HepG2 (cell line): ENCODE data around the gene OSGIN1. TPM values are rescaled to one million over a fixed set of nuclear protein-coding genes. Genes with fewer than 3 reads are reported as not detected.

ENCODE experiments used
- MAFG ChIP-seq: sonication (generic); formaldehyde crosslinking; IDR thresholded peaks from 2 replicates; pipeline ENCODE4 v1.5.1; 2020; ENCODE audit warnings: mild to moderate bottlenecking, missing genetic modification reagents
- NR2F6 ChIP-seq, 2 experiments: IDR thresholded peaks; 2 replicates each; pipeline ENCODE4 v1.6.1; 2016; ENCODE audit warnings: antibody characterized with exemption in 1 of 2, mild to moderate bottlenecking in 1 of 2
- ZNF564 ChIP-seq: sonication (generic); formaldehyde crosslinking; IDR thresholded peaks from 2 replicates; pipeline ENCODE4 v1.8.1; 2023; ENCODE audit warnings: mild to moderate bottlenecking, missing genetic modification reagents
- ZNF598 ChIP-seq: sonication (generic); formaldehyde crosslinking; IDR thresholded peaks from 2 replicates; pipeline ENCODE4 v1.5.1; 2020; ENCODE audit warnings: mild to moderate bottlenecking, missing genetic modification reagents, borderline replicate concordance
- ZNF670 ChIP-seq: sonication (generic); formaldehyde crosslinking; IDR thresholded peaks from 2 replicates; pipeline ENCODE4 v1.8.0; 2022; ENCODE audit warnings: mild to moderate bottlenecking, missing genetic modification reagents, borderline replicate concordance
- ZNF724P ChIP-seq: sonication (generic); formaldehyde crosslinking; IDR thresholded peaks from 2 replicates; pipeline ENCODE4 v1.8.0; 2022; ENCODE audit warnings: missing genetic modification reagents, borderline replicate concordance
- ZNF775 ChIP-seq: sonication (generic); formaldehyde crosslinking; IDR thresholded peaks from 2 replicates; pipeline ENCODE4 v1.4.0; 2020; ENCODE audit warnings: missing genetic modification reagents, mild to moderate bottlenecking, moderate library complexity, borderline replicate concordance
- ZNF782 ChIP-seq: sonication (generic); formaldehyde crosslinking; IDR thresholded peaks from 2 replicates; pipeline ENCODE4 v1.4.0; 2020; ENCODE audit warnings: missing genetic modification reagents, mild to moderate bottlenecking, borderline replicate concordance
- polyA plus RNA-seq, 8 experiments: library from polyadenylated mRNA; depleted of rRNA in 3 of 8; stranded (reverse) in 7 of 8; unstranded in 1 of 8; fragments of >200 nt; fragmentation: Illumina TruSeq in 4 of 8; extraction: Trizol in 4 of 8; gene quantifications; 2 replicates each; pipeline versions ENCODE4 v1.2.1 to v1.2.3, GENCODE V29; 2011 to 2016; ENCODE audit warnings: low read depth in 4 of 8, missing spikeins in 1 of 8, mixed read lengths in 1 of 8; ENCODE audit not compliant: insufficient read depth in 1 of 8
- total RNA-seq, 5 experiments: library from RNA; depleted of rRNA; stranded (reverse); fragments of >200 nt; fragmentation: Illumina TruSeq; extraction: Trizol; gene quantifications; 2 replicates each; pipeline ENCODE4 v1.2.3, GENCODE V29; 2016; ENCODE audit warnings: low read depth in 1 of 5
- TF ChIP-seq, protein P1 (sequence below): IDR thresholded peaks from 2 replicates; pipeline ENCODE4 v1.6.1; 2018; ENCODE audit warnings: missing genetic modification reagents, mild to moderate bottlenecking, missing compliant biosample characterization
- TF ChIP-seq, protein P2 (sequence below): sonication (generic); formaldehyde crosslinking; IDR thresholded peaks from 2 replicates; pipeline ENCODE4 v1.8.1; 2022; ENCODE audit warnings: low read depth, mild to moderate bottlenecking, missing genetic modification reagents
- TF ChIP-seq, protein P3 (sequence below): IDR thresholded peaks from 2 replicates; pipeline ENCODE4 v1.6.1; 2016; ENCODE audit warnings: low read depth, missing genetic modification reagents, missing compliant biosample characterization
- TF ChIP-seq, protein P4 (sequence below): IDR thresholded peaks from 2 replicates; pipeline ENCODE4 v1.6.1; 2016
- TF ChIP-seq, protein P5 (sequence below): sonication (generic); formaldehyde crosslinking; IDR thresholded peaks from 2 replicates; pipeline ENCODE4 v1.4.0; 2020; ENCODE audit warnings: missing genetic modification reagents
- TF ChIP-seq, protein P6 (sequence below): IDR thresholded peaks from 2 replicates; pipeline ENCODE4 v1.6.1; 2016; ENCODE audit warnings: low read depth

OSGIN1 gene
- total and polyA plus RNA-seq, 2 of the 13 experiments (the other 11 are each of a cell fraction or from before 2014, with no cell fraction given), result 20.5 to 27.1 TPM

DNA sequence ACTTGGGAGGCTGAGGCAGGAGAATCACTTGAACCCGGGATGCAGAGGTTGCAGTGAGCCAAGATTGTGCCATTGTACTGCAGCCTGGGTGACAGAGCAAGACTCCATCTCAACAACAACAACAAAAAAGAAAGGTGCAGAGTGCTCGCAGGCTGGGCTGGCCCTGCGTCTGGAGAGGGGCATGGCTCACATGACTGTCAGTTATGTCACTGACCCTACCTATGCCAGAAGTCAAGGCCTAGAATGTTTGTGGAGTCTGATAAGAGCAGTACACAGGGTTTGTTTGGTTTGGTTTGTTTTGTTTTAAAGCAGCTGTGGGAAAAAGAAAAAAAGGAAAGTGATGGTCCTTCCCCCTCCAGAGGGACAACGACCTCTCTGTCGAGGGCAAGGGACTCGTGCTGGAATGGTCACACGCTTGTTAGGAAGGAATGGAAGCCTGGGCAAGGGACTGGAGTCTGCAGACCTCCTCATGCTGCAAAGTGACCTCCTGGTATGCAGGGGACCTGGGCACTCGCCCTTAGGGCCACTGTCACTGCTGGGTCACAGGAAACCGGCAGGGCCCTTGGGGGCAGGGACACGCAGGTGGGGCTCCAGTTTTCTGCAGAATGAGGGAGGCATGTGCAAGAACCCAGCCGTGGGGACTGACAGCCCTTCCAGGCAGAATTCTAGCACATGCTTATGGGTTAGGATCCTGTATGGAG lies 10.1 kb upstream of the OSGIN1 start (continued):
- TF ChIP-seq, protein P1, sequence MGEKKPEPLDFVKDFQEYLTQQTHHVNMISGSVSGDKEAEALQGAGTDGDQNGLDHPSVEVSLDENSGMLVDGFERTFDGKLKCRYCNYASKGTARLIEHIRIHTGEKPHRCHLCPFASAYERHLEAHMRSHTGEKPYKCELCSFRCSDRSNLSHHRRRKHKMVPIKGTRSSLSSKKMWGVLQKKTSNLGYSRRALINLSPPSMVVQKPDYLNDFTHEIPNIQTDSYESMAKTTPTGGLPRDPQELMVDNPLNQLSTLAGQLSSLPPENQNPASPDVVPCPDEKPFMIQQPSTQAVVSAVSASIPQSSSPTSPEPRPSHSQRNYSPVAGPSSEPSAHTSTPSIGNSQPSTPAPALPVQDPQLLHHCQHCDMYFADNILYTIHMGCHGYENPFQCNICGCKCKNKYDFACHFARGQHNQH (CRISPR knock-in tag), result peak; percentile 99
- TF ChIP-seq, protein P2, sequence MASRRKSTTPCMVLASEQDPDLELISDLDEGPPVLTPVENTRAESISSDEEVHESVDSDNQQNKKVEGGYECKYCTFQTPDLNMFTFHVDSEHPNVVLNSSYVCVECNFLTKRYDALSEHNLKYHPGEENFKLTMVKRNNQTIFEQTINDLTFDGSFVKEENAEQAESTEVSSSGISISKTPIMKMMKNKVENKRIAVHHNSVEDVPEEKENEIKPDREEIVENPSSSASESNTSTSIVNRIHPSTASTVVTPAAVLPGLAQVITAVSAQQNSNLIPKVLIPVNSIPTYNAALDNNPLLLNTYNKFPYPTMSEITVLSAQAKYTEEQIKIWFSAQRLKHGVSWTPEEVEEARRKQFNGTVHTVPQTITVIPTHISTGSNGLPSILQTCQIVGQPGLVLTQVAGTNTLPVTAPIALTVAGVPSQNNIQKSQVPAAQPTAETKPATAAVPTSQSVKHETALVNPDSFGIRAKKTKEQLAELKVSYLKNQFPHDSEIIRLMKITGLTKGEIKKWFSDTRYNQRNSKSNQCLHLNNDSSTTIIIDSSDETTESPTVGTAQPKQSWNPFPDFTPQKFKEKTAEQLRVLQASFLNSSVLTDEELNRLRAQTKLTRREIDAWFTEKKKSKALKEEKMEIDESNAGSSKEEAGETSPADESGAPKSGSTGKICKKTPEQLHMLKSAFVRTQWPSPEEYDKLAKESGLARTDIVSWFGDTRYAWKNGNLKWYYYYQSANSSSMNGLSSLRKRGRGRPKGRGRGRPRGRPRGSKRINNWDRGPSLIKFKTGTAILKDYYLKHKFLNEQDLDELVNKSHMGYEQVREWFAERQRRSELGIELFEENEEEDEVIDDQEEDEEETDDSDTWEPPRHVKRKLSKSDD (CRISPR knock-in tag), result peak; percentile 94
- peak; percentile 79; the same call in 1 of the 2 replicates for TF ChIP-seq ZNF724P (CRISPR knock-in tag)
- TF ChIP-seq ZNF775, result no peak
- TF ChIP-seq, protein P3, sequence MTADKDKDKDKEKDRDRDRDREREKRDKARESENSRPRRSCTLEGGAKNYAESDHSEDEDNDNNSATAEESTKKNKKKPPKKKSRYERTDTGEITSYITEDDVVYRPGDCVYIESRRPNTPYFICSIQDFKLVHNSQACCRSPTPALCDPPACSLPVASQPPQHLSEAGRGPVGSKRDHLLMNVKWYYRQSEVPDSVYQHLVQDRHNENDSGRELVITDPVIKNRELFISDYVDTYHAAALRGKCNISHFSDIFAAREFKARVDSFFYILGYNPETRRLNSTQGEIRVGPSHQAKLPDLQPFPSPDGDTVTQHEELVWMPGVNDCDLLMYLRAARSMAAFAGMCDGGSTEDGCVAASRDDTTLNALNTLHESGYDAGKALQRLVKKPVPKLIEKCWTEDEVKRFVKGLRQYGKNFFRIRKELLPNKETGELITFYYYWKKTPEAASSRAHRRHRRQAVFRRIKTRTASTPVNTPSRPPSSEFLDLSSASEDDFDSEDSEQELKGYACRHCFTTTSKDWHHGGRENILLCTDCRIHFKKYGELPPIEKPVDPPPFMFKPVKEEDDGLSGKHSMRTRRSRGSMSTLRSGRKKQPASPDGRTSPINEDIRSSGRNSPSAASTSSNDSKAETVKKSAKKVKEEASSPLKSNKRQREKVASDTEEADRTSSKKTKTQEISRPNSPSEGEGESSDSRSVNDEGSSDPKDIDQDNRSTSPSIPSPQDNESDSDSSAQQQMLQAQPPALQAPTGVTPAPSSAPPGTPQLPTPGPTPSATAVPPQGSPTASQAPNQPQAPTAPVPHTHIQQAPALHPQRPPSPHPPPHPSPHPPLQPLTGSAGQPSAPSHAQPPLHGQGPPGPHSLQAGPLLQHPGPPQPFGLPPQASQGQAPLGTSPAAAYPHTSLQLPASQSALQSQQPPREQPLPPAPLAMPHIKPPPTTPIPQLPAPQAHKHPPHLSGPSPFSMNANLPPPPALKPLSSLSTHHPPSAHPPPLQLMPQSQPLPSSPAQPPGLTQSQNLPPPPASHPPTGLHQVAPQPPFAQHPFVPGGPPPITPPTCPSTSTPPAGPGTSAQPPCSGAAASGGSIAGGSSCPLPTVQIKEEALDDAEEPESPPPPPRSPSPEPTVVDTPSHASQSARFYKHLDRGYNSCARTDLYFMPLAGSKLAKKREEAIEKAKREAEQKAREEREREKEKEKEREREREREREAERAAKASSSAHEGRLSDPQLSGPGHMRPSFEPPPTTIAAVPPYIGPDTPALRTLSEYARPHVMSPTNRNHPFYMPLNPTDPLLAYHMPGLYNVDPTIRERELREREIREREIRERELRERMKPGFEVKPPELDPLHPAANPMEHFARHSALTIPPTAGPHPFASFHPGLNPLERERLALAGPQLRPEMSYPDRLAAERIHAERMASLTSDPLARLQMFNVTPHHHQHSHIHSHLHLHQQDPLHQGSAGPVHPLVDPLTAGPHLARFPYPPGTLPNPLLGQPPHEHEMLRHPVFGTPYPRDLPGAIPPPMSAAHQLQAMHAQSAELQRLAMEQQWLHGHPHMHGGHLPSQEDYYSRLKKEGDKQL, result peak; percentile 99
- TF ChIP-seq, protein P4, sequence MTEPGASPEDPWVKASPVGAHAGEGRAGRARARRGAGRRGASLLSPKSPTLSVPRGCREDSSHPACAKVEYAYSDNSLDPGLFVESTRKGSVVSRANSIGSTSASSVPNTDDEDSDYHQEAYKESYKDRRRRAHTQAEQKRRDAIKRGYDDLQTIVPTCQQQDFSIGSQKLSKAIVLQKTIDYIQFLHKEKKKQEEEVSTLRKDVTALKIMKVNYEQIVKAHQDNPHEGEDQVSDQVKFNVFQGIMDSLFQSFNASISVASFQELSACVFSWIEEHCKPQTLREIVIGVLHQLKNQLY, result peak; percentile 97
- TF ChIP-seq ZNF670 (CRISPR knock-in tag), result peak; percentile 94
- no peak for TF ChIP-seq ZNF598
- no peak; the same call in 1 of the 2 replicates for TF ChIP-seq MAFG (CRISPR knock-in tag)
- peak; percentile 99 for TF ChIP-seq NR2F6 (IDR thresholded peaks at IDR 0.05)
- peak; percentile 100 for TF ChIP-seq NR2F6 (CRISPR knock-in tag; IDR thresholded peaks at IDR 0.05)
- TF ChIP-seq, protein P5, sequence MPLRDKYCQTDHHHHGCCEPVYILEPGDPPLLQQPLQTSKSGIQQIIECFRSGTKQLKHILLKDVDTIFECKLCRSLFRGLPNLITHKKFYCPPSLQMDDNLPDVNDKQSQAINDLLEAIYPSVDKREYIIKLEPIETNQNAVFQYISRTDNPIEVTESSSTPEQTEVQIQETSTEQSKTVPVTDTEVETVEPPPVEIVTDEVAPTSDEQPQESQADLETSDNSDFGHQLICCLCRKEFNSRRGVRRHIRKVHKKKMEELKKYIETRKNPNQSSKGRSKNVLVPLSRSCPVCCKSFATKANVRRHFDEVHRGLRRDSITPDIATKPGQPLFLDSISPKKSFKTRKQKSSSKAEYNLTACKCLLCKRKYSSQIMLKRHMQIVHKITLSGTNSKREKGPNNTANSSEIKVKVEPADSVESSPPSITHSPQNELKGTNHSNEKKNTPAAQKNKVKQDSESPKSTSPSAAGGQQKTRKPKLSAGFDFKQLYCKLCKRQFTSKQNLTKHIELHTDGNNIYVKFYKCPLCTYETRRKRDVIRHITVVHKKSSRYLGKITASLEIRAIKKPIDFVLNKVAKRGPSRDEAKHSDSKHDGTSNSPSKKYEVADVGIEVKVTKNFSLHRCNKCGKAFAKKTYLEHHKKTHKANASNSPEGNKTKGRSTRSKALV, result peak; percentile 95
- TF ChIP-seq ZNF782 (CRISPR knock-in tag), result no peak; the same call in 1 of the 2 replicates
- peak; percentile 77; the same call in 1 of the 2 replicates for TF ChIP-seq ZNF564 (CRISPR knock-in tag)
- TF ChIP-seq, protein P6, sequence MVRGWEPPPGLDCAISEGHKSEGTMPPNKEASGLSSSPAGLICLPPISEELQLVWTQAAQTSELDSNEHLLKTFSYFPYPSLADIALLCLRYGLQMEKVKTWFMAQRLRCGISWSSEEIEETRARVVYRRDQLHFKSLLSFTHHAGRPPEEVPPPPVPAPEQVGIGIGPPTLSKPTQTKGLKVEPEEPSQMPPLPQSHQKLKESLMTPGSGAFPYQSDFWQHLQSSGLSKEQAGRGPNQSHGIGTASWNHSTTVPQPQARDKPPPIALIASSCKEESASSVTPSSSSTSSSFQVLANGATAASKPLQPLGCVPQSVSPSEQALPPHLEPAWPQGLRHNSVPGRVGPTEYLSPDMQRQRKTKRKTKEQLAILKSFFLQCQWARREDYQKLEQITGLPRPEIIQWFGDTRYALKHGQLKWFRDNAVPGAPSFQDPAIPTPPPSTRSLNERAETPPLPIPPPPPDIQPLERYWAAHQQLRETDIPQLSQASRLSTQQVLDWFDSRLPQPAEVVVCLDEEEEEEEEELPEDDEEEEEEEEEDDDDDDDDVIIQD (CRISPR knock-in tag), result peak; percentile 91
